GM23248 (cell line): ENCODE measurements around the gene GCN1. TPM values are rescaled to one million over a fixed set of nuclear protein-coding genes. Genes with fewer than 3 reads are reported as not detected.
A peak's percentile ranks its signal among the peaks of the same experiment; 100 is the strongest.

Experiments
- DNase-seq: peaks from one replicate; pipeline ENCODE4 v3.0.0-alpha.2; 2015
- H2AFZ ChIP-seq: fragments of 200-600 bp; sonication (generic); 2 replicates; pipeline ENCODE4 v1.6.1; 2016; ENCODE audit warnings: antibody characterized with exemption
- H3F3A ChIP-seq: fragments of 200-600 bp; sonication (generic); 2 replicates; pipeline ENCODE4 v1.6.1; 2016; ENCODE audit warnings: mild to moderate bottlenecking, antibody characterized with exemption, mixed run types; ENCODE audit not compliant: insufficient read depth
- H3K27ac ChIP-seq: fragments of 200-600 bp; sonication (generic); 2 replicates; pipeline ENCODE4 v1.5.1; 2016; ENCODE audit warnings: mild to moderate bottlenecking
- H3K27me3 ChIP-seq: fragments of 200-600 bp; sonication (generic); replicated peaks from 2 replicates; pipeline ENCODE4 v1.6.1; 2016; ENCODE audit warnings: mild to moderate bottlenecking; ENCODE audit not compliant: insufficient read depth
- H3K36me3 ChIP-seq: fragments of 200-600 bp; sonication (generic); 2 replicates; pipeline ENCODE4 v1.6.1; 2016; ENCODE audit warnings: low read depth, mild to moderate bottlenecking
- H3K4me1 ChIP-seq: fragments of 200-600 bp; sonication (generic); 2 replicates; pipeline ENCODE4 v1.6.1; 2016; ENCODE audit warnings: mild to moderate bottlenecking; ENCODE audit not compliant: insufficient read depth
- H3K4me2 ChIP-seq: fragments of 200-600 bp; sonication (generic); one replicate; pipeline ENCODE4 v1.6.1; 2016; ENCODE audit warnings: mild to moderate bottlenecking; ENCODE audit not compliant: unreplicated experiment
- H3K4me3 ChIP-seq: fragments of 200-600 bp; sonication (generic); 2 replicates; pipeline ENCODE4 v1.5.1; 2016; ENCODE audit warnings: mild to moderate bottlenecking
- H3K79me2 ChIP-seq: fragments of 200-600 bp; sonication (generic); 2 replicates; pipeline ENCODE4 v1.6.1; 2016; ENCODE audit warnings: mild to moderate bottlenecking; ENCODE audit not compliant: insufficient read depth
- H3K9ac ChIP-seq: fragments of 200-600 bp; sonication (generic); 2 replicates; pipeline ENCODE4 v1.6.1; 2016; ENCODE audit warnings: mild to moderate bottlenecking
- H3K9me2 ChIP-seq: fragments of 200-600 bp; sonication (generic); 2 replicates; pipeline ENCODE4 v1.6.1; 2016; ENCODE audit warnings: mixed run types, mild to moderate bottlenecking, moderate library complexity; ENCODE audit not compliant: insufficient read depth
- H3K9me3 ChIP-seq: fragments of 200-600 bp; sonication (generic); one replicate; pipeline ENCODE4 v1.6.1; 2017; ENCODE audit warnings: low read depth
- H4K20me1 ChIP-seq: fragments of 200-600 bp; sonication (generic); 2 replicates; pipeline ENCODE4 v1.6.0; 2016; ENCODE audit not compliant: insufficient read depth
- EZH2 ChIP-seq: fragments of 200-600 bp; sonication (generic); IDR thresholded peaks from 2 replicates; pipeline ENCODE4 v1.6.1; 2018; ENCODE audit warnings: antibody characterized with exemption, mild to moderate bottlenecking; ENCODE audit not compliant: insufficient read depth, poor library complexity, severe bottlenecking
- EZH2phosphoT487 ChIP-seq: fragments of 200-600 bp; sonication (generic); IDR thresholded peaks from 2 replicates; pipeline ENCODE4 v1.6.1; 2018; ENCODE audit warnings: antibody characterized with exemption, moderate library complexity, mild to moderate bottlenecking, low read depth; ENCODE audit not compliant: insufficient read depth
- WGBS, 2 experiments: methylation state at CpG; one replicate each; pipeline ENCODE4 v1.1.6; 2015 to 2017; ENCODE audit warnings: low lambda C conversion rate in 2 of 2, low coverage in 1 of 2; ENCODE audit errors: missing lambda C conversion rate in 2 of 2; 5-methylcytosine and 5-hydroxymethylcytosine counted together
- in situ Hi-C: fragments of 300-500 bp; cut with MboI; formaldehyde crosslinking; loops from 2 replicates; pipeline ENCODE4 v1.15.0; 2020
- polyA plus RNA-seq: library from polyadenylated mRNA; unstranded; fragments of >200 nt; fragmentation: Nextera tagmentation; extraction: Ambion mirVana; gene quantifications from 2 replicates; pipeline ENCODE4 v1.2.1, GENCODE V29; 2016
- total RNA-seq: library from RNA; depleted of rRNA; stranded (reverse); fragments of >200 nt; shearing (Covaris generic); gene quantifications from 2 replicates; pipeline ENCODE4 v1.2.3, GENCODE V29; 2014

Gene GCN1
- total and polyA plus RNA-seq, 2 experiments from 2014 or later = 24.2 to 74.8 TPM

GRCh38 chr12:120181991-120182631 is 12.4 kb downstream of the GCN1 start:
- in situ Hi-C loops = no loop called here
- no peak overlapping the region for H3K4me2 ChIP-seq
- TF ChIP-seq EZH2 (no peak), EZH2phosphoT487 (no peak)
- no peak overlapping the region for H3K4me3 ChIP-seq
- no peaks in the 10 kb centered on the region for H3K9me3 ChIP-seq
- peaks cover 98% of the 10 kb centered on the region for H3K79me2 ChIP-seq
- WGBS, 2 experiments = 70 to 77% methylated on average over 8 of the region's 8 CpGs
- H3F3A ChIP-seq = peaks cover 32% of the 10 kb centered on the region
- H3K36me3 ChIP-seq = peaks cover 57% of the 10 kb centered on the region
- peaks cover 17% of the 10 kb centered on the region for H3K4me1 ChIP-seq
- H2AFZ ChIP-seq = no peak overlapping the region
- H3K9ac ChIP-seq = no peak overlapping the region
- peak; percentile 81 for DNase-seq
- H3K27ac ChIP-seq = peak overlapping the region; percentile 53
- no peaks in the 10 kb centered on the region for H3K27me3 ChIP-seq
- H4K20me1 ChIP-seq = no peaks in the 10 kb centered on the region; the same call in 1 of the 2 replicates
- H3K9me2 ChIP-seq = no peaks in the 10 kb centered on the region

DNA sequence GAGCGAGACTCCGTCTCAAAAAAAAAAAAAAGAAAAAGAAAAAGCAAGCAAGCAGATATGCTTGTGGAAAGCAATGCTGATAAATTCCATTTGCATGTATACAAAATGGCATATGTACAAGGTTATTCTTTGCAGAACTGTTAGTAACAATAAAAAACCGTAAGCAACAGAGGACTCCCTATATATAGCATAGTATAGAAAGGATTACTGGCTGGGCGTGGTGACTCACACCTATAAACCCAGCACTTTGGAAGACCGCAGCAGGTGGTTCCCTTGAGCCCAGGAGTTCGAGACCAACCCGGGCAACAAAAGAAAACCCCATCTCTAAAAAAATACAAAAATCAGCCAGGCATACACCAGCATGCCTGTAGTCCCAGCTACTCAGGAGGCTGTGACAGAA is 13.5 kb downstream of the GCN1 start:
- in situ Hi-C loops = no loop called here
- peaks cover 89% of the 10 kb centered on the region for H3K79me2 ChIP-seq
- H3K27ac ChIP-seq = no peak overlapping the region
- TF ChIP-seq EZH2phosphoT487 (no peak), EZH2 (no peak)
- 83 to 88% methylated on average over 6 to 7 of the region's 7 CpGs for WGBS, 2 experiments
- DNase-seq = no peak
- H3K4me3 ChIP-seq = no peak overlapping the region
- H4K20me1 ChIP-seq = no peaks in the 10 kb centered on the region; the same call in 1 of the 2 replicates
- no peaks in the 10 kb centered on the region for H3K27me3 ChIP-seq
- no peaks in the 10 kb centered on the region for H3K9me2 ChIP-seq
- H2AFZ ChIP-seq = no peak overlapping the region
- peaks cover 63% of the 10 kb centered on the region for H3K36me3 ChIP-seq
- H3F3A ChIP-seq = peaks cover 32% of the 10 kb centered on the region
- no peak overlapping the region for H3K4me2 ChIP-seq
- H3K9ac ChIP-seq = no peak overlapping the region
- H3K4me1 ChIP-seq = peaks cover 17% of the 10 kb centered on the region
- H3K9me3 ChIP-seq = no peaks in the 10 kb centered on the region

GRCh38 chr12:120175537-120175936 is 19.0 kb downstream of the GCN1 start:
- TF ChIP-seq EZH2 (no peak), EZH2phosphoT487 (no peak)
- no peaks in the 10 kb centered on the region for H3K4me1 ChIP-seq
- in situ Hi-C loops = no loop called here
- H3K79me2 ChIP-seq = peaks cover 55% of the 10 kb centered on the region
- DNase-seq = no peak
- no peaks in the 10 kb centered on the region for H3K27me3 ChIP-seq
- no peak overlapping the region for H3K27ac ChIP-seq
- peaks cover under 1% of the 10 kb centered on the region; the same call in 1 of the 2 replicates for H3F3A ChIP-seq
- 87 to 88% methylated on average over 11 of the region's 11 CpGs for WGBS, 2 experiments
- no peak overlapping the region for H3K4me2 ChIP-seq
- peaks cover 82% of the 10 kb centered on the region for H3K36me3 ChIP-seq
- H3K9me2 ChIP-seq = no peaks in the 10 kb centered on the region
- no peak overlapping the region for H3K4me3 ChIP-seq
- H4K20me1 ChIP-seq = no peaks in the 10 kb centered on the region
- no peak overlapping the region for H2AFZ ChIP-seq
- no peak overlapping the region for H3K9ac ChIP-seq
- no peaks in the 10 kb centered on the region for H3K9me3 ChIP-seq

DNA sequence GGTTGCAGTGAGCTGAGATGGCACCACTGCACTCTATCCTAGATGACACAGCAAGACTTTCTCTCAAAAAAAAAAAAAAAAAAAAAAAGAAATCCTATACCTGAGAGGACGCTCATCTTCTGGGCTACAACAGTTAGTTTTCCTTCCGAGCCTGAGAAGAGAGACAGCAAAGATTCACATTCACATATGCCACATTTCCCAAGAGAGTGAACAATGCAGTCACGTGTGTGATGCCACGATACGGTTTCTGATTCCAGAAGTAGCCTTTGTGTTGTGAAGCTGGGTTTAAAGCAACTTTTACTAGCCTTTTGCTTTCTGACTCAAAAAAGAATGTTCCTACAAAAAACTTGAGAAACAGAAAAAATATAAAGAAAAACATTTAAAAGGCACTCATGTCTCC is 19.5 kb downstream of the GCN1 start:
- no peak overlapping the region for H3K4me3 ChIP-seq
- H3K4me2 ChIP-seq = no peak overlapping the region
- no peak overlapping the region for H3K27ac ChIP-seq
- peaks cover 51% of the 10 kb centered on the region for H3K79me2 ChIP-seq
- H2AFZ ChIP-seq = no peak overlapping the region
- peaks cover 4% of the 10 kb centered on the region; the same call in 1 of the 2 replicates for H3F3A ChIP-seq
- no peaks in the 10 kb centered on the region for H3K4me1 ChIP-seq
- H3K36me3 ChIP-seq = peaks cover 83% of the 10 kb centered on the region
- no peak for TF ChIP-seq EZH2
- TF ChIP-seq EZH2phosphoT487 = no peak
- no peaks in the 10 kb centered on the region for H3K9me2 ChIP-seq
- no peaks in the 10 kb centered on the region for H4K20me1 ChIP-seq
- no peaks in the 10 kb centered on the region for H3K27me3 ChIP-seq
- in situ Hi-C loops = no loop called here
- no peaks in the 10 kb centered on the region for H3K9me3 ChIP-seq
- 92 to 95% methylated on average over 5 of the region's 5 CpGs for WGBS, 2 experiments
- no peak for DNase-seq
- no peak overlapping the region for H3K9ac ChIP-seq
